Measurements from ENCODE around the gene PCDHGB4. TPM values are rescaled to one million over a fixed set of nuclear protein-coding genes. Genes with fewer than 3 reads are reported as not detected.

The PCDHGB4 gene
- total RNA-seq, 1 experiment from 2014 or later = 0.49 TPM

GRCh38 chr5:141369994-141370848 is 17.3 kb upstream of the PCDHGB4 start, which contains the start of gene PCDHGB3:
TSS of gene PCDHGB3 (plus strand) at chr5:141370242. CDS start at chr5:141370395, 153 bp downstream.
- Mint-ChIP-seq H3K9me3 (ENCODE audit: unreplicated experiment) (peaks cover 17% of the 10 kb centered on the region), H3K4me3 (ENCODE audit: unreplicated experiment) (peak within 1 kb of the TSS; percentile 60), H3K4me1 (ENCODE audit: insufficient read depth, unreplicated experiment) (no peaks in the 10 kb centered on the region), H3K27ac (ENCODE audit: low read depth, unreplicated experiment) (no peak within 1 kb of the TSS), H3K36me3 (ENCODE audit: insufficient read depth, unreplicated experiment) (no peaks in the 10 kb centered on the region), H3K27me3 (ENCODE audit: insufficient read depth, unreplicated experiment) (no peaks in the 10 kb centered on the region)
- ChIA-PET CTCF (interaction anchor here (0.6 to 2.7 kb wide), 14 partner anchors 9 to 196 kb away, joined by 3 to 13 read pairs (median 4); partner anchors contain the start of genes PCDHB13, PCDHGA4, PCDHGA7 and PCDHGB5), POLR2A (interaction anchor here (0.5 to 1.6 kb wide), 3 partner anchors 52 to 243 kb away, joined by 3 read pairs; no protein-coding TSS in a partner anchor)
- DNase-seq (ENCODE audit: unreplicated experiment) = peak; percentile 33
- intact Hi-C loops (cut with micrococcal nuclease) = loop anchor here (2.0 kb wide), 1 partner anchor 191 kb away; no protein-coding TSS in a partner anchor
- peak; percentile 24 for TF ChIP-seq CTCF (IDR thresholded peaks at IDR 0.05; ENCODE audit: unreplicated experiment)
- TSS peak; percentile 12 for BruUV-seq (replicated peaks)

GRCh38 chr5:141371572-141372475 is 15.7 kb upstream of the PCDHGB4 start:
- Mint-ChIP-seq H3K9me3 (ENCODE audit: unreplicated experiment) (peaks cover 21% of the 10 kb centered on the region), H3K4me3 (ENCODE audit: unreplicated experiment) (no peak overlapping the region), H3K4me1 (ENCODE audit: insufficient read depth, unreplicated experiment) (no peaks in the 10 kb centered on the region), H3K27ac (ENCODE audit: low read depth, unreplicated experiment) (no peak overlapping the region), H3K36me3 (ENCODE audit: insufficient read depth, unreplicated experiment) (no peaks in the 10 kb centered on the region), H3K27me3 (ENCODE audit: insufficient read depth, unreplicated experiment) (no peaks in the 10 kb centered on the region)
- intact Hi-C loops (cut with micrococcal nuclease) = loop anchor here (2.0 kb wide), 1 partner anchor 189 kb away; no protein-coding TSS in a partner anchor
- CTCF ChIA-PET = interaction anchor here (0.6 to 2.7 kb wide), 6 partner anchors 8 to 192 kb away, joined by 3 to 13 read pairs (median 4); no protein-coding TSS in a partner anchor
- no TSS peak for BruUV-seq (replicated peaks)
- DNase-seq (ENCODE audit: unreplicated experiment) = no peak
- TF ChIP-seq CTCF (IDR thresholded peaks at IDR 0.05; ENCODE audit: unreplicated experiment) = no peak
- POLR2A ChIA-PET = no interaction called here

GRCh38 chr5:141373673-141374317 is 13.7 kb upstream of the PCDHGB4 start, which contains the start of gene PCDHGA6:
TSS of gene PCDHGA6 (plus strand) at chr5:141373891. CDS start at chr5:141374084, 193 bp downstream.
- no peaks in the 10 kb centered on the region for H3K4me1 Mint-ChIP-seq (ENCODE audit: insufficient read depth, unreplicated experiment)
- no peaks in the 10 kb centered on the region for H3K27me3 Mint-ChIP-seq (ENCODE audit: insufficient read depth, unreplicated experiment)
- peaks cover 21% of the 10 kb centered on the region for H3K9me3 Mint-ChIP-seq (ENCODE audit: unreplicated experiment)
- H3K4me3 Mint-ChIP-seq (ENCODE audit: unreplicated experiment) = no peak within 1 kb of the TSS
- no peaks in the 10 kb centered on the region for H3K36me3 Mint-ChIP-seq (ENCODE audit: insufficient read depth, unreplicated experiment)
- H3K27ac Mint-ChIP-seq (ENCODE audit: low read depth, unreplicated experiment) = no peak within 1 kb of the TSS
- DNase-seq (ENCODE audit: unreplicated experiment) = peak; percentile 17
- intact Hi-C loops (cut with micrococcal nuclease) = no loop called here
- TF ChIP-seq CTCF (IDR thresholded peaks at IDR 0.05; ENCODE audit: unreplicated experiment) = peak; percentile 27
- BruUV-seq (replicated peaks) = no TSS peak
- POLR2A ChIA-PET = no interaction called here
- CTCF ChIA-PET = interaction anchor here (0.7 to 2.0 kb wide), 5 partner anchors 151 to 199 kb away, joined by 3 to 6 read pairs (median 4); no protein-coding TSS in a partner anchor
